HepG2 (cell line): ENCODE measurements around the gene TTC6. TPM values are rescaled to one million over a fixed set of nuclear protein-coding genes. Genes with fewer than 3 reads are reported as not detected.

ENCODE experiments used
- ARHGAP35 ChIP-seq: sonication (generic); formaldehyde crosslinking; IDR thresholded peaks from 2 replicates; pipeline ENCODE4 v1.9.0; 2022; ENCODE audit warnings: mild to moderate bottlenecking, inconsistent platforms, moderate library complexity, missing genetic modification reagents, borderline replicate concordance
- CCAR2 ChIP-seq: fragments of 200-400 bp; formaldehyde crosslinking; optimal IDR thresholded peaks from 2 replicates; pipeline ENCODE3; 2018; ENCODE audit warnings: low read depth, mild to moderate bottlenecking, low read length, moderate library complexity
- FOXK1 ChIP-seq: sonication (generic); formaldehyde crosslinking; IDR thresholded peaks from 2 replicates; pipeline ENCODE4 v1.4.0; 2020; ENCODE audit warnings: low read depth, missing genetic modification reagents, borderline replicate concordance
- ISX ChIP-seq: sonication (generic); formaldehyde crosslinking; conservative IDR thresholded peaks from 2 replicates; pipeline ENCODE4 v1.5.0; 2020; ENCODE audit warnings: missing genetic modification reagents
- MED1 ChIP-seq: sonication (generic); formaldehyde crosslinking; IDR thresholded peaks from 2 replicates; pipeline ENCODE4 v1.4.0; 2020; ENCODE audit warnings: missing genetic modification reagents
- ZNF143 ChIP-seq: sonication (generic); formaldehyde crosslinking; IDR thresholded peaks from 2 replicates; pipeline ENCODE4 v1.4.0; 2020; ENCODE audit warnings: missing genetic modification reagents
- ZNF34 ChIP-seq: sonication (generic); formaldehyde crosslinking; IDR thresholded peaks from 2 replicates; pipeline ENCODE4 v1.4.0; 2020; ENCODE audit warnings: mild to moderate bottlenecking, missing genetic modification reagents, borderline replicate concordance
- ZNF652 ChIP-seq: IDR thresholded peaks from 2 replicates; pipeline ENCODE4 v1.6.1; 2016; ENCODE audit warnings: low read depth, borderline replicate concordance
- polyA plus RNA-seq, 8 experiments: library from polyadenylated mRNA; depleted of rRNA in 3 of 8; stranded (reverse) in 7 of 8; unstranded in 1 of 8; fragments of >200 nt; fragmentation: Illumina TruSeq in 4 of 8; extraction: Trizol in 4 of 8; gene quantifications; 2 replicates each; pipeline versions ENCODE4 v1.2.1 to v1.2.3, GENCODE V29; 2011 to 2016; ENCODE audit warnings: low read depth in 4 of 8, missing spikeins in 1 of 8, mixed read lengths in 1 of 8; ENCODE audit not compliant: insufficient read depth in 1 of 8
- total RNA-seq, 5 experiments: library from RNA; depleted of rRNA; stranded (reverse); fragments of >200 nt; fragmentation: Illumina TruSeq; extraction: Trizol; gene quantifications; 2 replicates each; pipeline ENCODE4 v1.2.3, GENCODE V29; 2016; ENCODE audit warnings: low read depth in 1 of 5
- TF ChIP-seq, protein P1 (sequence below): sonication (generic); formaldehyde crosslinking; IDR thresholded peaks from 2 replicates; pipeline ENCODE4 v1.4.0; 2020; ENCODE audit warnings: mild to moderate bottlenecking, missing genetic modification reagents
- TF ChIP-seq, protein P2 (sequence below): sonication (generic); formaldehyde crosslinking; IDR thresholded peaks from 2 replicates; pipeline ENCODE4 v1.4.0; 2020; ENCODE audit warnings: mild to moderate bottlenecking, missing genetic modification reagents
- TF ChIP-seq, protein P3 (sequence below): sonication (generic); formaldehyde crosslinking; IDR thresholded peaks from 2 replicates; pipeline ENCODE4 v1.5.0; 2020; ENCODE audit warnings: missing genetic modification reagents
- TF ChIP-seq, protein P4 (sequence below): sonication (generic); formaldehyde crosslinking; IDR thresholded peaks from 2 replicates; pipeline ENCODE4 v1.5.0; 2020; ENCODE audit warnings: mild to moderate bottlenecking, missing genetic modification reagents, moderate library complexity
- TF ChIP-seq, protein P5 (sequence below): sonication (generic); formaldehyde crosslinking; IDR thresholded peaks from 2 replicates; pipeline ENCODE4 v1.4.0; 2020; ENCODE audit warnings: mild to moderate bottlenecking, missing genetic modification reagents

Gene TTC6
- total and polyA plus RNA-seq, 2 of the 13 experiments (the other 11 are each of a cell fraction or from before 2014, with no cell fraction given), result 9.3 to 27.4 TPM

DNA sequence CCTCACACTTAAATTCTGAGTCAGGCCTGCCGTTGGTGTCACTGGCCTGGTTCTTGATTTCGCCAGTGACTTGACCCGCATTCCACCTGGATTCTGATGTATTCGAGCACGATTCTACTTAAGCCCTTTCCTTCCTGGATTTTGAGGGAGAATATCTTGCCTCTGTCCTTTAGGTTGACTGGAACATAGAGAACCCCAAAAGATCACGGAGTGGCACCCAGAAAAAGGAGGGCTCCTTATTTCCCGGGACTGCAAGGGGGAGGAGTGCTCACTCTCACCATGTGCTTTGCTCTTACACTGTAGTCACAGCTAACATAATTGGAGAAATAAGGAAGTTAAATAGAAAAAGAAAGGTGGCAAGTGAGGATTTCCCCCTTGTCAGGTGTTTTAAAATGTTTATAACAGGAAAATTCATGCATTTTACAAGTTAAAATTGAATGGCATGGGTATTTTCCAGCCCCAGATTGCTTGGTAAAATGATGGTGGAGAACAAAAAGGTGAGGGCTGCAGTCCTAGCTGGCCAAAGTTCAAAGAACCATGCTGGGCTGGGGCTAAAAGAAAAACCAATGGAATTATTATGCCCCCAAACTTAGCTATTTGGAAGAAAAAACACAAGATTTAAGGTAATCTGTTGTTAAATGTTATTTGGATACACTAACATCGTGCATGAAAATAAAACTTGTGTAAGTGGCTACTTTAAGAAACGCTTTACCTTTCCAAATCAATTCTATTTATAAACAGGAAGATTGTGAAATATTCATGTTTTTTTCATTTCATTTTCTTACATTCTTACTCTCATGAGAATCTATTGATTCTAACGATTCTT is 9.2 kb upstream of the TTC6 start (continued):
- TF ChIP-seq, protein P1, sequence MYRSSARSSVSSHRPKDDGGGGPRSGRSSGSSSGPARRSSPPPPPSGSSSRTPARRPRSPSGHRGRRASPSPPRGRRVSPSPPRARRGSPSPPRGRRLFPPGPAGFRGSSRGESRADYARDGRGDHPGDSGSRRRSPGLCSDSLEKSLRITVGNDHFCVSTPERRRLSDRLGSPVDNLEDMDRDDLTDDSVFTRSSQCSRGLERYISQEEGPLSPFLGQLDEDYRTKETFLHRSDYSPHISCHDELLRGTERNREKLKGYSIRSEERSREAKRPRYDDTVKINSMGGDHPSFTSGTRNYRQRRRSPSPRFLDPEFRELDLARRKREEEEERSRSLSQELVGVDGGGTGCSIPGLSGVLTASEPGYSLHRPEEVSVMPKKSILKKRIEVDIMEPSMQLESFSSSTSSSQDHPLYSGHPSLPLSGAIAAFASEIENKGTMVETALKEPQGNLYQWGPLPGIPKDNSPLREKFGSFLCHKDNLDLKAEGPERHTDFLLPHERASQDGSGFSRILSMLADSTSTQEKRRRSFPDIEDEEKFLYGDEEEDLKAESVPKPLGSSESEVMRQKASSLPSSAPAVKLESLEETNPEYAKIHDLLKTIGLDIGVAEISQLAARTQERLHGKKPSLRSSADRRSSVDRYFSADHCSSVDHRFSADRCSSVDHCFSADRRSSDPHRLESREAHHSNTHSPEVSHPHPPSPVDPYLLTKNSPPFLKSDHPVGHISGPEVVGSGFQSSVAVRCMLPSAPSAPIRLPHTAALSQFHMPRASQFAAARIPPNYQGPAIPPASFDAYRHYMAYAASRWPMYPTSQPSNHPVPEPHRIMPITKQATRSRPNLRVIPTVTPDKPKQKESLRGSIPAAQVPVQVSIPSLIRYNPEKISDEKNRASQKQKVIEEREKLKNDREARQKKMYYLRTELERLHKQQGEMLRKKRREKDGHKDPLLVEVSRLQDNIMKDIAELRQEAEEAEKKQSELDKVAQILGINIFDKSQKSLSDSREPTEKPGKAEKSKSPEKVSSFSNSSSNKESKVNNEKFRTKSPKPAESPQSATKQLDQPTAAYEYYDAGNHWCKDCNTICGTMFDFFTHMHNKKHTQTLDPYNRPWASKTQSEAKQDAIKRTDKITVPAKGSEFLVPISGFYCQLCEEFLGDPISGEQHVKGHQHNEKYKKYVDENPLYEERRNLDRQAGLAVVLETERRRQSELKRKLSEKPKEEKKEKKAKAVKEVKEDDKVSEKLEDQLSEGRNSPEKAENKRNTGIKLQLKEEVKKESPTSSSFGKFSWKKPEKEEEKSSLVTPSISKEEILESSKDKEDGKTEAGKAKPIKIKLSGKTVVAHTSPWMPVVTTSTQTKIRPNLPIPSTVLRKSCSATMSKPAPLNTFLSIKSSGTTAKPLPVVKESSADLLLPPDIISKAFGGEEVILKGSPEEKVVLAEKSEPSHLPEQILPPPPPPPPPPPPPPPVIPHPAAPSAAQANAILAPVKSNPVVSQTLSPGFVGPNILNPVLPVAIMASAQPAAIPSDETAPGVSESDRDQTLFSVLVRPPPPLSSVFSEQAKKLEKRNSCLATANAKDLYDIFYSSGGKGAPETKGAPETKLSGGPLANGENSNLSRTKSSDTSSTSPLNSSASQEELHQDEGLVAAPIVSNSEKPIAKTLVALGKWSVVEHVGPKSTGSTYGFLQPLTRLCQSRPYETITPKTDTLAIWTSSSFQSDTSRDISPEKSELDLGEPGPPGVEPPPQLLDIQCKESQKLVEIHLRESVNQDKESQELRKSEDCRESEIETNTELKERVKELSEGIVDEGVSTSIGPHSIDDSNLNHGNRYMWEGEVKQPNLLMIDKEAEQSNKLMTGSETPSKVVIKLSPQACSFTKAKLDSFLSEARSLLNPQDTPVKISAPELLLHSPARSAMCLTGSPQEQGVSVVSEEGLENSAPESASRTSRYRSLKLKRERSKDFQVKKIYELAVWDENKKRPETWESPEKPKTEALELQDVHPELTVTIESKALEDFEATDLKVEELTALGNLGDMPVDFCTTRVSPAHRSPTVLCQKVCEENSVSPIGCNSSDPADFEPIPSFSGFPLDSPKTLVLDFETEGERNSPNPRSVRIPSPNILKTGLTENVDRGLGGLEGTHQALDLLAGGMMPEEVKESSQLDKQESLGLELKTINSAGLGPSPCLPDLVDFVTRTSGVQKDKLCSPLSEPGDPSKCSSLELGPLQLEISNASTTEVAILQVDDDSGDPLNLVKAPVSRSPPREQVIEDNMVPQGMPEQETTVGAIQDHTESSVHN (CRISPR knock-in tag), result no peak
- TF ChIP-seq, protein P2, sequence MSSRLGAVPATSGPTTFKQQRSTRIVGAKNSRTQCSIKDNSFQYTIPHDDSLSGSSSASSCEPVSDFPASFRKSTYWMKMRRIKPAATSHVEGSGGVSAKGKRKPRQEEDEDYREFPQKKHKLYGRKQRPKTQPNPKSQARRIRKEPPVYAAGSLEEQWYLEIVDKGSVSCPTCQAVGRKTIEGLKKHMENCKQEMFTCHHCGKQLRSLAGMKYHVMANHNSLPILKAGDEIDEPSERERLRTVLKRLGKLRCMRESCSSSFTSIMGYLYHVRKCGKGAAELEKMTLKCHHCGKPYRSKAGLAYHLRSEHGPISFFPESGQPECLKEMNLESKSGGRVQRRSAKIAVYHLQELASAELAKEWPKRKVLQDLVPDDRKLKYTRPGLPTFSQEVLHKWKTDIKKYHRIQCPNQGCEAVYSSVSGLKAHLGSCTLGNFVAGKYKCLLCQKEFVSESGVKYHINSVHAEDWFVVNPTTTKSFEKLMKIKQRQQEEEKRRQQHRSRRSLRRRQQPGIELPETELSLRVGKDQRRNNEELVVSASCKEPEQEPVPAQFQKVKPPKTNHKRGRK (CRISPR knock-in tag), result no peak
- TF ChIP-seq ZNF143 (CRISPR knock-in tag), result no peak
- no peak for TF ChIP-seq ARHGAP35 (CRISPR knock-in tag)
- TF ChIP-seq, protein P3, sequence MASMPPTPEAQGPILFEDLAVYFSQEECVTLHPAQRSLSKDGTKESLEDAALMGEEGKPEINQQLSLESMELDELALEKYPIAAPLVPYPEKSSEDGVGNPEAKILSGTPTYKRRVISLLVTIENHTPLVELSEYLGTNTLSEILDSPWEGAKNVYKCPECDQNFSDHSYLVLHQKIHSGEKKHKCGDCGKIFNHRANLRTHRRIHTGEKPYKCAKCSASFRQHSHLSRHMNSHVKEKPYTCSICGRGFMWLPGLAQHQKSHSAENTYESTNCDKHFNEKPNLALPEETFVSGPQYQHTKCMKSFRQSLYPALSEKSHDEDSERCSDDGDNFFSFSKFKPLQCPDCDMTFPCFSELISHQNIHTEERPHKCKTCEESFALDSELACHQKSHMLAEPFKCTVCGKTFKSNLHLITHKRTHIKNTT (CRISPR knock-in tag), result no peak
- TF ChIP-seq, protein P4, sequence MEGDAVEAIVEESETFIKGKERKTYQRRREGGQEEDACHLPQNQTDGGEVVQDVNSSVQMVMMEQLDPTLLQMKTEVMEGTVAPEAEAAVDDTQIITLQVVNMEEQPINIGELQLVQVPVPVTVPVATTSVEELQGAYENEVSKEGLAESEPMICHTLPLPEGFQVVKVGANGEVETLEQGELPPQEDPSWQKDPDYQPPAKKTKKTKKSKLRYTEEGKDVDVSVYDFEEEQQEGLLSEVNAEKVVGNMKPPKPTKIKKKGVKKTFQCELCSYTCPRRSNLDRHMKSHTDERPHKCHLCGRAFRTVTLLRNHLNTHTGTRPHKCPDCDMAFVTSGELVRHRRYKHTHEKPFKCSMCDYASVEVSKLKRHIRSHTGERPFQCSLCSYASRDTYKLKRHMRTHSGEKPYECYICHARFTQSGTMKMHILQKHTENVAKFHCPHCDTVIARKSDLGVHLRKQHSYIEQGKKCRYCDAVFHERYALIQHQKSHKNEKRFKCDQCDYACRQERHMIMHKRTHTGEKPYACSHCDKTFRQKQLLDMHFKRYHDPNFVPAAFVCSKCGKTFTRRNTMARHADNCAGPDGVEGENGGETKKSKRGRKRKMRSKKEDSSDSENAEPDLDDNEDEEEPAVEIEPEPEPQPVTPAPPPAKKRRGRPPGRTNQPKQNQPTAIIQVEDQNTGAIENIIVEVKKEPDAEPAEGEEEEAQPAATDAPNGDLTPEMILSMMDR (CRISPR knock-in tag), result no peak
- no peak for TF ChIP-seq ZNF34 (CRISPR knock-in tag)
- no peak for TF ChIP-seq ZNF652 (CRISPR knock-in tag)
- TF ChIP-seq MED1 (CRISPR knock-in tag), result peak; percentile 29; the same call in 1 of the 2 replicates
- no peak for TF ChIP-seq ISX (CRISPR knock-in tag)
- TF ChIP-seq CCAR2, result no peak
- TF ChIP-seq FOXK1 (CRISPR knock-in tag), result no peak
- TF ChIP-seq, protein P5, sequence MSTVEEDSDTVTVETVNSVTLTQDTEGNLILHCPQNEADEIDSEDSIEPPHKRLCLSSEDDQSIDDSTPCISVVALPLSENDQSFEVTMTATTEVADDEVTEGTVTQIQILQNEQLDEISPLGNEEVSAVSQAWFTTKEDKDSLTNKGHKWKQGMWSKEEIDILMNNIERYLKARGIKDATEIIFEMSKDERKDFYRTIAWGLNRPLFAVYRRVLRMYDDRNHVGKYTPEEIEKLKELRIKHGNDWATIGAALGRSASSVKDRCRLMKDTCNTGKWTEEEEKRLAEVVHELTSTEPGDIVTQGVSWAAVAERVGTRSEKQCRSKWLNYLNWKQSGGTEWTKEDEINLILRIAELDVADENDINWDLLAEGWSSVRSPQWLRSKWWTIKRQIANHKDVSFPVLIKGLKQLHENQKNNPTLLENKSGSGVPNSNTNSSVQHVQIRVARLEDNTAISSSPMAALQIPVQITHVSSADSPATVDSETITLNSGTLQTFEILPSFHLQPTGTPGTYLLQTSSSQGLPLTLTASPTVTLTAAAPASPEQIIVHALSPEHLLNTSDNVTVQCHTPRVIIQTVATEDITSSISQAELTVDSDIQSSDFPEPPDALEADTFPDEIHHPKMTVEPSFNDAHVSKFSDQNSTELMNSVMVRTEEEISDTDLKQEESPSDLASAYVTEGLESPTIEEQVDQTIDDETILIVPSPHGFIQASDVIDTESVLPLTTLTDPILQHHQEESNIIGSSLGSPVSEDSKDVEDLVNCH (CRISPR knock-in tag), result no peak
